ENCODE measurements around the gene EP300. TPM values are rescaled to one million over a fixed set of nuclear protein-coding genes. Genes with fewer than 3 reads are reported as not detected.

EP300 gene
- total RNA-seq, 2 donors from 2014 or later, result 168 to 174 TPM

DNA sequence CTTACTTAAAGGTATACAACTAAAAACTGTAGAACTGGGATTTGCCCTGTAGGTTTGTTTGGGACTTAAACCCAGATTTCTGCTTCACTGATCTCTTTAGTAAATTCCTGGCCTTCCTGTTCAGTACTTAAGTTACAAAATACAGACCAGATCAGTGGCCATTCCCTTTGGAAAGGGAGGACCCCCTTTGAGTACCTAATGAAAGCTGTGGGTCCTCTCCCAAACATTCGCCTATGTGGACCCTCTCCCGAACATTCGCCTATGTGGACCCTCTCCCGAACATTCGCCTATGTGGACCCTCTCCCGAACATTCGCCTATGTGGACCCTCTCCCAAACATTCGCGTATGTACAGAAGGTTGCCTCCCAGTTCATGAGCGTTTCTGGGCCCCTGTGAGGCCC, 123.0 kb downstream of the EP300 start:
- Mint-ChIP-seq H3K27me3 (no peaks in the 10 kb centered on the region), H3K36me3 (ENCODE audit: low read depth) (peaks cover 2% of the 10 kb centered on the region), H3K27ac (peak overlapping the region; percentile 37), H3K4me1 (peaks cover 13% of the 10 kb centered on the region), H3K4me3 (no peak overlapping the region)
- ATAC-seq (no peak), DNase-seq (no peak)
- H3K9me3 ChIP-seq (ENCODE audit: control insufficient read depth, low read length, poor library complexity, severe bottlenecking), result no peaks in the 10 kb centered on the region

DNA sequence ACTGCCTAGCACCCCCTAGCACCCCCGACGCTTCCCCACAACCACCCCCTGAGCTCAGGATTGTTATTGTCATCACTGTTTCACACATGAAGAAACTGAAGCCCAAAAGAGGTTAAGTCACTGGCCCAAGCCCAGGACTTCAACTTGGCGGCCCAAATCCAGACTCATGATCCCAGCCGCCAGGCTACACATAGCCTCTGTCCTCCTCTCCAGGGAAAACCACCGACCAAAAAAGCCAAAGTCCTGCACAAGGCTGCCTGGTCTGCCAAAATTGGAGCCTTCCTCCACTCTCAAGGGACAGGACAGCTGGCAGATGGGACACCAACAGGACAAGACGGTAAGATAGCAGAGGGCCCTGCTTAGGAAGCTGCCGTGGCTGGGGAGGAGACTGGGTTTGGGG, 123.5 kb downstream of the EP300 start:
- DNase-seq (no peak), ATAC-seq (no peak)
- H3K9me3 ChIP-seq (ENCODE audit: control insufficient read depth, low read length, poor library complexity, severe bottlenecking), result no peaks in the 10 kb centered on the region
- Mint-ChIP-seq H3K27me3 (no peaks in the 10 kb centered on the region), H3K4me1 (peaks cover 13% of the 10 kb centered on the region), H3K4me3 (no peak overlapping the region), H3K36me3 (ENCODE audit: low read depth) (peaks cover 2% of the 10 kb centered on the region), H3K27ac (peak overlapping the region; percentile 37)

DNA sequence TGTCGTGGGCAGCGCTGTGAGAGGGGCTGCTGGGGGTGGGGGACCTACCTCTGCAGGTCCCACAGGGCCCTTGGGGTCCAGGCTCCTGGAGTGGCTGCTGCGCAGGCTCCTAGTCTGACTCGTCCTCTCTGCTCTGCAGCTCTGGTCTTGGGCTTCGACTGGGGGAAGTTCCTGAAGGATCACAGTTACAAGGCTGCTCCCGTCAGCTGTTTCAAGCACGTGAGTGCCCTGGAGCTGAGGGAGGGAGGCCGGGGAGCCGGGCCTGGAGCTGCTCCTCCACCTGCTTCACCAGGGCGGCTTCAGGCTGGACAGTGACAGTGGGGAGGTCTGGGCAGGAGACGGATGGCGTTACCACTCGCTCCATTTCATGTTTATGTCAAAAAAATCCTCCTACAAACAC, 124.6 kb downstream of the EP300 start:
- H3K9me3 ChIP-seq (ENCODE audit: control insufficient read depth, low read length, poor library complexity, severe bottlenecking), result no peaks in the 10 kb centered on the region
- Mint-ChIP-seq H3K4me1 (peaks cover 13% of the 10 kb centered on the region), H3K36me3 (ENCODE audit: low read depth) (peaks cover 4% of the 10 kb centered on the region), H3K27ac (peak overlapping the region; percentile 80), H3K4me3 (peak overlapping the region; percentile 73), H3K27me3 (no peaks in the 10 kb centered on the region)
- ATAC-seq (no peak), DNase-seq (no peak)

DNA sequence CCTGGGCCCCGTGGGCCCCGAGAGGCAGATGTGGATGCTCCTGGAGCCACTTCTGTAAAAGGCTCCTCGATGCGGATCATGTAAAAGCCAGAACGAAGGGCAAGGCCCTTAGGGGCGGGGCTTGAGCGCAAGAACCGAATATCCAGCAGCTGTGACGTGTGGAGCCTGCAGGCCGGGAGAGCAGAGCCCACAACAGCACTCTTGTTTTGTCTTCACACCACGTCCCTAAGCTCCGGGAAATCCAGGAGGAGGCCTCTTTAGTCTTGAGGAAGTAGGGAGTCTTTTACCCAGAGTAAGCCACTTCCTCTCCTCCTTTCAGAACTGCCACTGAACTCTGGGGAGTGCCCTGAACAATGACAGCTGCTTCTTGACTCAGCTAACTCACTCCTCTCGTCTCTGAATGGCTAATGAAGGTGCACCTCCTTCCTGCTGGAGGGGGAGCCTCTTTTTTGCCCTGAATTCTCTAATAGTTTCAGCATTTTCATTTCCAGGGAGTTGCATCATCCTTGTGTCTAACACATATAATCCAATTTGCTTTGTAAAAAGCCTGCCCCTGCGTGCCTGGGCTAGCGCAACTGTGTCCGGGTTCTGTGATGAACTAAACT, 125.3 kb downstream of the EP300 start:
- no peaks in the 10 kb centered on the region for H3K9me3 ChIP-seq (ENCODE audit: control insufficient read depth, low read length, poor library complexity, severe bottlenecking)
- peaks cover 12% of the 10 kb centered on the region for H3K4me1 Mint-ChIP-seq
- peak overlapping the region; percentile 73 for H3K4me3 Mint-ChIP-seq
- ATAC-seq (peak; percentile 94), DNase-seq (no peak)
- H3K27ac Mint-ChIP-seq, result peak overlapping the region; percentile 80
- H3K36me3 Mint-ChIP-seq (ENCODE audit: low read depth), result peaks cover 4% of the 10 kb centered on the region
- H3K27me3 Mint-ChIP-seq, result no peaks in the 10 kb centered on the region

DNA sequence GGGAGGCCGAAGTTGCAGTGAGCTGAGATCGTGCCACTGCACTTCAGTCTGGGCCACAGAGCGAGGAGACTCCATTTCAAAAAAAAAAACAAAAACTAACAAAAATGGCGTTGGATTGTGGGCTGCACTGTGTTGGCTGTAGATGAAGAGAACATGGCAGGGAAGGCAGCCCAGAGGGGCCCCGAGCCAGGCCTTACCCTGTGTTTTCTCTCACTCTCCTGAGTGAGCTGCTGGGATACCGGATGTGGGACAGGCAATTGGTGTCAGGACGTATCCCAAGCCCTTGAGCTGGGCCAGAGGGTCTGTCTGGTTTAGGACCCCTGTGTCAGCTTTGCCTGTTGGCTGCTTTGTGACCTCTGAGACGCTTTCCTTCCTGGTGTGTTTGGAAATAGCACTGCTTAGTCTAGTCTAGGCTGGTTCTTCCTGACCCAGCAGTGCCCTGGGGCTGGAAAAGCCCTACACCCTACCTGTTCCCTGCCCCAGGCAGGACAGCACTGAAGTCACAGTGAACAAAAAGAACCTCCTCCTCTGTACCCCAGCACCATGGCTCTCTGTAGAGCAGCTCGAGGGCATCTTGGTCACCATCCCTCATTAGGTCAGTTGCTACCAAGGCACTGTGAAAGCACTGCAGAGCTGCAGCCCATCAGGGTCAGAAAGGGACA, 130.6 kb downstream of the EP300 start:
- Mint-ChIP-seq H3K4me1 (peaks cover under 1% of the 10 kb centered on the region), H3K27me3 (no peaks in the 10 kb centered on the region), H3K4me3 (no peak overlapping the region), H3K36me3 (ENCODE audit: low read depth) (peaks cover 9% of the 10 kb centered on the region), H3K27ac (no peak overlapping the region)
- ATAC-seq (no peak), DNase-seq (no peak)
- no peaks in the 10 kb centered on the region for H3K9me3 ChIP-seq (ENCODE audit: control insufficient read depth, low read length, poor library complexity, severe bottlenecking)

DNA sequence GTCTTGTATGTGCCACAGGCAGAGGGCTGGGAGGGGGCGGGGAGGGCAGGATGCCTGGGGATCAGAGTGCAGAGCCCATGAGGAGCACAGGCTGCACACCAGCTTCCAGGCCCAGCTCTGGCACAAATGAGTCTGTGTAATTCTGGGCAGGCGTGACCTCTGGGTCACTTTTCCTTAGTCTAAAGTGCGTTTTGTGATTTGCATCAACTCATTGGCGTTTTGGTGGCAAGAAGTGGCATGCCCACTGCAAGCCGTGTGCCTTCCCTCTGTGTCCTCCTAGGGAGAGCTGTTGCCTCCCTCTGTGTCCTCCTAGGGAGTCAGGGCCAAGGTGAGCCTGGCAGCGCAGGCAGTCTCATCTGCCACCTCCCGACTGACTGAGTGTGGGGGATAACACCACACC, 131.1 kb downstream of the EP300 start:
- no peaks in the 10 kb centered on the region for H3K9me3 ChIP-seq (ENCODE audit: control insufficient read depth, low read length, poor library complexity, severe bottlenecking)
- Mint-ChIP-seq H3K27ac (no peak overlapping the region), H3K36me3 (ENCODE audit: low read depth) (peaks cover 9% of the 10 kb centered on the region), H3K4me1 (no peaks in the 10 kb centered on the region), H3K27me3 (no peaks in the 10 kb centered on the region), H3K4me3 (no peak overlapping the region)
- ATAC-seq (no peak), DNase-seq (no peak)

DNA sequence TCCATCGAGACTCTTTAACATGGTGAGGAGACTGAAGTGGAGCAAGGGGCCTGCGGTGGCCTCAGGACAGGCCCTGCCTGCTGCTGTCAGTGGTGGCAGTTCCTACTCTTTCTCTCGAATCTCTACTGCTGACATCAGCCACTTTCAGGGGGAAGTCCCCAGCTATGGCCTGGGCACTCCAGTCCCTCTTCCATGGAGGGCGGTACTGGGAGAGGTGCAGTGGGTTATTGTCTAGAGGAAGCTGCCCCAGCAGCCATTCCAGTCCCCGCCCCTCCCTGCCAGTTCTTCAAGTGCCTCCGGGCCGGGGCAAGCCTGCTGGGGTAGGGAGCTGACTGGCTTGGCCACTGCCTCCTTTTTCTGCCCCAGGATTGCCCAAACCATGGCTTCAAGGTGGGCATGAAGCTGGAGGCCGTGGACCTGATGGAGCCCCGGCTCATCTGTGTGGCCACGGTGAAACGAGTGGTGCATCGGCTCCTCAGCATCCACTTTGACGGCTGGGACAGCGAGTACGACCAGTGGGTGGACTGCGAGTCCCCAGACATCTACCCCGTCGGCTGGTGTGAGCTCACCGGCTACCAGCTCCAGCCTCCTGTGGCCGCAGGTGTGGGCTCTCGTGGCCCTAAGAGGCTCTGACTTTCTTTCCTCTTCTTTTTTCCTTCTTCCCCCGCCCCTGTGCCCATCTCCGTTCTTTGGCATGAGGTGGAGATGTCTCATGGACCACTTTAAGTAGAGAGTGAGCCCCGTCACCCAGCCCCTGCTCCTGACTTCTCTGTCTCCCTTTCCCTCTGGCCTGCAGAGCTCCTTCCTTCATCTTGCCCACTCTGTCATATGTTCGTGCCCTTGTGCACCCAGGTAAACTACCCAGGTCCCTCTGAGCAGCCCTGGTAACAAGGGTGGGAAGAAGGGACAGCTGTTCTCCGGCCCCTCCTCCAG, 134.6 kb downstream of the EP300 start:
- Mint-ChIP-seq H3K36me3 (ENCODE audit: low read depth) (peaks cover 6% of the 10 kb centered on the region), H3K4me1 (no peaks in the 10 kb centered on the region), H3K27me3 (no peaks in the 10 kb centered on the region), H3K27ac (peak overlapping the region; percentile 75), H3K4me3 (no peak overlapping the region)
- H3K9me3 ChIP-seq (ENCODE audit: control insufficient read depth, low read length, poor library complexity, severe bottlenecking), result no peaks in the 10 kb centered on the region
- ATAC-seq (no peak), DNase-seq (no peak)

DNA sequence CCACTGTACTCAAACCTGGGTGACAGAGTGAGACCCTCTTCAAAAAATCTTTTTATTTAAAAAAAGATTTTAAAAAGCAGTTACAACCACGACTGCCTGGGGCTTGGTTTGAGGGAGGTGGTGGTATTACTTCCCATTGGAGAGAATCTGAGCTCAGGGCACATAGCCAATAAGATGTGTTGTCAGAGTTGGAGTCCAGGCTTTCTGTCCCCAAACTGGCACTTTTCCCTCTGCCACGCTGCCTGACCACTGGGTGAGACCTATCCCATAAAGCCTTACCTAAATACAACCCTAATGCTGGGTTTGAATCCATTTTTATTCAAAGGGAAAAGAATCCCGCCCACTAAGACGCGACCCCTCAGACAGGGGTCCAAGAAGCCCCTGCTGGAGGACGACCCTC, 136.8 kb downstream of the EP300 start:
- peaks cover 6% of the 10 kb centered on the region for H3K36me3 Mint-ChIP-seq (ENCODE audit: low read depth)
- no peaks in the 10 kb centered on the region for H3K9me3 ChIP-seq (ENCODE audit: control insufficient read depth, low read length, poor library complexity, severe bottlenecking)
- no peak overlapping the region for H3K4me3 Mint-ChIP-seq
- no peak overlapping the region for H3K27ac Mint-ChIP-seq
- ATAC-seq (no peak), DNase-seq (no peak)
- H3K27me3 Mint-ChIP-seq, result no peaks in the 10 kb centered on the region
- H3K4me1 Mint-ChIP-seq, result no peaks in the 10 kb centered on the region

Other genes starting within 250 kb of the EP300 start
- gene ST13, start 236.0 kb upstream of the EP300 start, total RNA-seq, result 100 to 1,000 TPM; 114 to 117 TPM
- gene XPNPEP3, start 235.4 kb upstream of the EP300 start, total RNA-seq, result 10 to 100 TPM; 13.8 to 16.0 TPM
- gene DNAJB7, start 230.5 kb upstream of the EP300 start, total RNA-seq, result not detected
- gene RBX1, start 141.2 kb upstream of the EP300 start, total RNA-seq, result 10 to 100 TPM; 31.3 to 41.9 TPM
- gene L3MBTL2, start 112.7 kb downstream of the EP300 start, total RNA-seq, result 10 to 100 TPM; 28.9 to 31.1 TPM
- 1 to 10 TPM; 1.6 to 3.5 TPM for gene CHADL, start 148.3 kb downstream of the EP300 start, total RNA-seq
- 100 to 1,000 TPM; 114 to 142 TPM for gene RANGAP1, start 193.6 kb downstream of the EP300 start, total RNA-seq
- 10 to 100 TPM; 33.5 to 35.9 TPM for gene ZC3H7B, start 208.9 kb downstream of the EP300 start, total RNA-seq

Data from T-helper 17 cell (primary cell).